Effector memory CD8-positive, alpha-beta T cell (primary cell): ENCODE data around the gene ST3GAL5.
"Not testable (repeated sequence)": the region's sequence is repeated elsewhere in the genome, so short reads cannot be mapped to it uniquely, and the experiment has no call there.

Experiments used
- ATAC-seq: fragments of 150-1000 bp; cut with Tn5 transposase; replicated peaks from 2 replicates; pipeline ENCODE4 v1.10.0; 2021; ENCODE audit warnings: mild to moderate bottlenecking, moderate library complexity
- DNase-seq, 3 experiments: peaks; one replicate each; pipeline ENCODE4 v3.0.0; 2021
- H3K27ac Mint-ChIP-seq, 2 donors: one replicate each; pipeline ENCODE4 v1.8.0; 2022; ENCODE audit warnings: mild to moderate bottlenecking in 2 of 2, mixed read lengths in 2 of 2, moderate library complexity in 2 of 2
- H3K27me3 Mint-ChIP-seq, 2 donors: one replicate each; pipeline ENCODE4 v1.8.0; 2022; ENCODE audit warnings: mixed read lengths in 2 of 2
- H3K36me3 Mint-ChIP-seq: one replicate; pipeline ENCODE4 v1.8.0; 2022; ENCODE audit warnings: mild to moderate bottlenecking, moderate library complexity, mixed read lengths; ENCODE audit not compliant: insufficient read depth
- H3K4me1 Mint-ChIP-seq, 2 donors: one replicate each; pipeline ENCODE4 v1.8.0; 2022; ENCODE audit warnings: low read depth in 2 of 2, mixed read lengths in 2 of 2
- H3K4me3 Mint-ChIP-seq, 2 donors: one replicate each; pipeline ENCODE4 v1.8.0; 2022; ENCODE audit warnings: mild to moderate bottlenecking in 2 of 2, mixed read lengths in 2 of 2, moderate library complexity in 2 of 2
- H3K9me3 Mint-ChIP-seq, 2 donors: one replicate each; pipeline ENCODE4 v1.8.0; 2022; ENCODE audit warnings: mixed read lengths in 2 of 2

ST3GAL5 gene

GRCh38 chr2:85893428-85894258, 4.9 kb upstream of the ST3GAL5 start:
- DNase-seq (no peak), ATAC-seq (no peak)
- peaks cover 25 to 34% of the 10 kb centered on the region in 2 donors for H3K4me1 Mint-ChIP-seq
- no peaks in the 10 kb centered on the region for H3K9me3 Mint-ChIP-seq
- no peak overlapping the region for H3K27ac Mint-ChIP-seq
- H3K27me3 Mint-ChIP-seq: no peaks in the 10 kb centered on the region
- H3K4me3 Mint-ChIP-seq: no peak overlapping the region
- H3K36me3 Mint-ChIP-seq: peaks cover 4% of the 10 kb centered on the region

- Mint-ChIP-seq H3K27me3 (no peaks in the 10 kb centered on the region), H3K4me1 (peaks cover 26 to 38% of the 10 kb centered on the region in 2 donors), H3K36me3 (peaks cover 13% of the 10 kb centered on the region), H3K4me3 (no peak overlapping the region), H3K9me3 (no peaks in the 10 kb centered on the region), H3K27ac (no peak overlapping the region)
- ATAC-seq (no peak), DNase-seq (no peak)
These were observed 3.6 kb upstream of the ST3GAL5 start for GRCh38 chr2:85892216-85892944.

GRCh38 chr2:85890522-85891176, 1.9 kb upstream of the ST3GAL5 start:
- H3K4me1 Mint-ChIP-seq: peaks cover 39 to 52% of the 10 kb centered on the region in 2 donors
- peak overlapping the region; percentile 93 to 96 for H3K27ac Mint-ChIP-seq
- H3K9me3 Mint-ChIP-seq: no peaks in the 10 kb centered on the region
- H3K4me3 Mint-ChIP-seq: peak overlapping the region; percentile 64 to 92
- H3K36me3 Mint-ChIP-seq: peaks cover 14% of the 10 kb centered on the region
- H3K27me3 Mint-ChIP-seq: no peaks in the 10 kb centered on the region
- no peak for DNase-seq
- ATAC-seq: no peak

- H3K27ac Mint-ChIP-seq: peak overlapping the region; percentile 93 to 96
- H3K36me3 Mint-ChIP-seq: peaks cover 14% of the 10 kb centered on the region
- no peak for DNase-seq
- H3K4me3 Mint-ChIP-seq: peak overlapping the region; percentile 91 to 92
- ATAC-seq: no peak
- no peaks in the 10 kb centered on the region for H3K9me3 Mint-ChIP-seq
- no peaks in the 10 kb centered on the region for H3K27me3 Mint-ChIP-seq
- peaks cover 46 to 59% of the 10 kb centered on the region in 2 donors for H3K4me1 Mint-ChIP-seq
These were observed 964 bp upstream of the ST3GAL5 start for GRCh38 chr2:85889627-85890281.

GRCh38 chr2:85888020-85888683, 638 bp downstream of the ST3GAL5 start:
- DNase-seq: peak; percentile 14 to 42 (median 21)
- H3K36me3 Mint-ChIP-seq: peaks cover 16% of the 10 kb centered on the region
- H3K4me3 Mint-ChIP-seq: peak overlapping the region; percentile 87 to 92
- H3K9me3 Mint-ChIP-seq: no peaks in the 10 kb centered on the region
- peaks cover 55 to 66% of the 10 kb centered on the region in 2 donors for H3K4me1 Mint-ChIP-seq
- H3K27ac Mint-ChIP-seq: peak overlapping the region; percentile 61 to 91
- no peaks in the 10 kb centered on the region for H3K27me3 Mint-ChIP-seq
- ATAC-seq: peak; percentile 9

GRCh38 chr2:85887566-85888019, 1.2 kb downstream of the ST3GAL5 start:
- ATAC-seq (peak; percentile 26), DNase-seq (peak in 2 of 3 experiments; percentile 22 to 32)

GRCh38 chr2:85886590-85886989, 2.2 kb downstream of the ST3GAL5 start:
- Mint-ChIP-seq H3K27ac (peak overlapping the region; percentile 61 to 91), H3K4me3 (peak overlapping the region; percentile 87 to 92), H3K4me1 (peaks cover 51 to 59% of the 10 kb centered on the region in 2 donors), H3K27me3 (no peaks in the 10 kb centered on the region), H3K36me3 (peaks cover 21% of the 10 kb centered on the region), H3K9me3 (no peaks in the 10 kb centered on the region)
- ATAC-seq: no peak
- DNase-seq: peak in 2 of 3 experiments; percentile 10 to 22

More at GRCh38 chr2:85887566-85888019, 1.2 kb downstream of the ST3GAL5 start:
- no peaks in the 10 kb centered on the region for H3K27me3 Mint-ChIP-seq
- peaks cover 16% of the 10 kb centered on the region for H3K36me3 Mint-ChIP-seq
- H3K4me3 Mint-ChIP-seq: peak overlapping the region; percentile 87 to 92
- peak overlapping the region; percentile 61 to 91 for H3K27ac Mint-ChIP-seq
- H3K4me1 Mint-ChIP-seq: peaks cover 55 to 63% of the 10 kb centered on the region in 2 donors
- no peaks in the 10 kb centered on the region for H3K9me3 Mint-ChIP-seq

GRCh38 chr2:85886141-85886540, 2.6 kb downstream of the ST3GAL5 start:
- Mint-ChIP-seq H3K9me3 (no peaks in the 10 kb centered on the region), H3K4me1 (peaks cover 53 to 63% of the 10 kb centered on the region in 2 donors), H3K27ac (peak overlapping the region; percentile 61 to 91), H3K36me3 (peaks cover 21% of the 10 kb centered on the region), H3K27me3 (no peaks in the 10 kb centered on the region), H3K4me3 (peak overlapping the region; percentile 87 to 92)
- ATAC-seq: no peak
- DNase-seq: no peak

GRCh38 chr2:85881781-85882180, 7.0 kb downstream of the ST3GAL5 start:
- not testable (repeated sequence) for H3K9me3 Mint-ChIP-seq, H3K36me3 Mint-ChIP-seq, H3K4me3 Mint-ChIP-seq, H3K27ac Mint-ChIP-seq, H3K27me3 Mint-ChIP-seq, DNase-seq, ATAC-seq
- H3K4me1 Mint-ChIP-seq: peaks cover 56 to 63% of the 10 kb centered on the region in 2 donors

GRCh38 chr2:85880716-85881328, 8.0 kb downstream of the ST3GAL5 start:
- H3K4me3 Mint-ChIP-seq: peak overlapping the region in 1 of 2 donors; percentile 7
- H3K27ac Mint-ChIP-seq: peak overlapping the region; percentile 7 to 79
- not testable (repeated sequence) for DNase-seq, H3K27me3 Mint-ChIP-seq, H3K9me3 Mint-ChIP-seq, H3K36me3 Mint-ChIP-seq, ATAC-seq
- H3K4me1 Mint-ChIP-seq: peaks cover 49 to 53% of the 10 kb centered on the region in 2 donors

- Mint-ChIP-seq H3K4me1 (peaks cover 43 to 49% of the 10 kb centered on the region in 2 donors), H3K27ac (peak overlapping the region; percentile 33 to 64), H3K4me3 (peak overlapping the region; percentile 13 to 33), H3K9me3 (no peaks in the 10 kb centered on the region), H3K36me3 (peaks cover 11% of the 10 kb centered on the region), H3K27me3 (no peaks in the 10 kb centered on the region)
- DNase-seq: no peak
- peak; percentile 52 for ATAC-seq
These were observed 9.9 kb downstream of the ST3GAL5 start for GRCh38 chr2:85878719-85879370.
